D341Med (cell line): ENCODE data around the gene STIP1.
"Not testable (repeated sequence)": the region's sequence is repeated elsewhere in the genome, so short reads cannot be mapped to it uniquely, and the experiment has no call there.

Experiments used
- DNase-seq: peaks from one replicate; pipeline ENCODE4 v3.0.0; 2012; ENCODE audit warnings: low spot score

STIP1 gene

DNA sequence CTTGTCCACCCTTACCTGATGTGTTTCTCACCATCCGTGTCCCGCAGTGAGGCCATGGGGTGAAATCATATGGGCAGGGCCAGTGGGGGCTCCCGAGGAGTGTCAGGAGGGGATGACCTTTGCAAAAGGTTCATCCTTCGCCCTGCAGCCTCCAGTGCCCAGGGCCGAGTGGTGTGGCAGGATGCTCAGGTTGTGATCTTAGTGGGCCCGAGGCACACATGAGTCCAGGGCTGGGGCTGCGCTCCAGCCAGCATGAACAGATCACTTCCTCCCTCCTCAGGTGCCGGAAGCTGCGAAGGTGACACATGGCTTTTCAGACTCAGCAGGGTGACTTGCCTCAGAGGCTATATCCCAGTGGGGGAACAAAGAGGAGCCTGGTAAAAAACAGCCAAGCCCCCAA, 52.1 kb downstream of the STIP1 start:
- DNase-seq = no peak

DNA sequence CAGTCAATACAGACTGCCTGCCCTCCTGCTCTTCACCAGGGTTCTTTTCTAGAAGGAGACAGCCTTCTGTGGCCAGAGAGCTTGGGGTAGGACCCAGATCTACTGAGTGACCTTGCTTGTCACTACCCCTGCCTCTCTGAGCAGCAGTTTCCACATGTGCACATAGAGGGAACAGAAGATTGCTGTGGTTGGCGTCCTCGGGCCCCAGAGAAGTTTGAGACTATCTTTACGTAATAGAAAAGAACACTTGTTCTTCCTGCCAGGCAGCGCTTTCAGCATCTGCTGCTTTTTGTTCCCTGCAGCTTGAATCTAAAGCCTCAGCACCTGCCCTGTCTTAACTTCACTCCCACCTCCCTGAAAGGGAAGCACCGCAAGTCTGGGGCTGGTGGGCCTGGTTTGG, 53.0 kb downstream of the STIP1 start:
- DNase-seq = no peak

DNA sequence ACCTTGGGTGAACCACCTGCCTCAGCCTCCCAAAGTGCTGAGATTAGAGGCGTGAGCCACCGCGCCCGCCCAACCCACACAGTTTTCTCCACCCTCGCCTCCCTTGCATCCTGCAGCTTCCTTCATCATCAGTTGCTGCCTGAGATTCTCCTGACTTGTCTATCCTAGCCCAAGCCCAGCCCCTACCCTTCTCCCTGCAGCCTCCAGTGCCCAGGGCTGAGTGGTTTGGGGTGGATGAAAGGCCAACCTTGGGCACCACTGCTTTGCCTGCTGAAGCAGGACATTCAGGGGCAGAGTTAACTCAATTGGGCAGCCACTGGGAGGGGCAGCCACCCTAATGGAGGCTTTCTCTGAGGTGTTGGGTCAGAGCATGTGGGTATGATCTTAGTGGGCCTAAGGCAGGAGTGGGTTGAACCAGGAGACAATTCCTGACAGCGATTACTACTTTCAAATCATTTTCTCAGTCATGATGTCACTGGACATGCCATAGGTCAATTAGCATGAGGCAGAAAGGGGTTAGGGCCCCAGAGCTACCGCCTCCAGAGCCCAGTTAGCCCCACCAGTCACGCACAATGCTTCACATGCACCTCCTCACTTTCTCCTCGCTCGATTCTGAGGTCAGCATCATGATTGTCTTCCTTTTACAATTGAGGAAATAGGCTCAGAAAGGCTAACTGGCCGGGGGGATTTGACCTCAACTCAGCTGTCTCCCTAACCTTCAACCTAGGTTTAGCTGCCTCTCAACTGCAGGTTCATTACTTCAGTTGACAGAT, 53.9 kb downstream of the STIP1 start:
- no peak for DNase-seq

DNA sequence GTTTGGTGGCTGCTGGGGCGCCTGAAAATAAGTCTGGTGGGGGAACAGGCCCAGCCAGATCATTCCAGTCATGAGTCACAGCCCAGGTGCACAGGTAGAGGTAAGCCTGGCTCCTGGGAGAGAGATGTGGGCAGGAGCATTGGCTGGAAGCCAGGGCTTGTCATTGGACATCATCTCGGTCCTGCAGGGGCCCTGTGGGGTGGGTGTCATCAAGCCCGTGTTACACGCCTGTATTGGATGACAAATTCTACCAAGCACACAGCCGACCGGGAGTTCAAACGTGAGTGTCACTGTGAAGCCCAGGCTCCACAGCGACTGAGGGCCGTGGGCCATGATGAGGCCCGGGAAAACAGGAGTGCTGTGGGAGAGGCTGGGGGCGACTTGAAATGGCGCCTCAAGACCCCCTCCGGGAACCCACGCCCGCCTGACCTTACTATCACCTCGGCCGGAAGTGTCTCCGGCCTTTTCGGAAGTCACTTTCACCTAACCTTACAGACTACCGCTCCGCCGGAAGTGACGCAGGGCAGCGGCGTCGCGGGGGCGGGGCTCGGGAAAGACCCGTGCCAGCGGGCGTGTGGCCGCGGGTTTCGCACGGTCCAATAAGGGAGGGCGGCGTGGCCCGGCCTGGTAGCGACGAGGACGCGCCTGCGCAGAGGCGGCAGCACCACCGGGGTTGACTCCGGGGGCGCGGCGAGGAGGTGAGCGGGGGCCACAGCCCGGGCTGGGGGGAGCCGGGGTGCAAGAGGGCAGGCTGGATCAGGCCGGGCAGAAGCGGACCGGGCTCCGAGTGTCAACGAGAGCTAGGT, 54.7 kb downstream of the STIP1 start, which contains the start of gene FKBP2:
Gene FKBP2, plus strand, starts transcription at position 661 of the 806 bp plus-strand sequence. CDS start 1,293 bp downstream, outside the sequence.
- DNase-seq = peak; percentile 98

DNA sequence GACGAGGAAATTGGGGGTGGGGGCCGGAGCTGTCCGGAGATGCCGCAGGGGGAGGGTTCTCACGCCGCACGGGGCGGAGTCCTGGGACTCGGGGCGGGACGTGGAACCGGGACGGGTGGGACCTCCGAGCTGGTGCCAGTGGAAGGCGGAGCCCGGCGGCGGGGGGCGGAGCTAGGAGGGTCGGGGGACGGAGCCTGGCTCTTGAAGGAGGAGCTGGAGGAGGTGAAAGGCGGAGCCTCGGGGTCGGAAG, 55.2 kb downstream of the STIP1 start:
- DNase-seq = peak; percentile 94

DNA sequence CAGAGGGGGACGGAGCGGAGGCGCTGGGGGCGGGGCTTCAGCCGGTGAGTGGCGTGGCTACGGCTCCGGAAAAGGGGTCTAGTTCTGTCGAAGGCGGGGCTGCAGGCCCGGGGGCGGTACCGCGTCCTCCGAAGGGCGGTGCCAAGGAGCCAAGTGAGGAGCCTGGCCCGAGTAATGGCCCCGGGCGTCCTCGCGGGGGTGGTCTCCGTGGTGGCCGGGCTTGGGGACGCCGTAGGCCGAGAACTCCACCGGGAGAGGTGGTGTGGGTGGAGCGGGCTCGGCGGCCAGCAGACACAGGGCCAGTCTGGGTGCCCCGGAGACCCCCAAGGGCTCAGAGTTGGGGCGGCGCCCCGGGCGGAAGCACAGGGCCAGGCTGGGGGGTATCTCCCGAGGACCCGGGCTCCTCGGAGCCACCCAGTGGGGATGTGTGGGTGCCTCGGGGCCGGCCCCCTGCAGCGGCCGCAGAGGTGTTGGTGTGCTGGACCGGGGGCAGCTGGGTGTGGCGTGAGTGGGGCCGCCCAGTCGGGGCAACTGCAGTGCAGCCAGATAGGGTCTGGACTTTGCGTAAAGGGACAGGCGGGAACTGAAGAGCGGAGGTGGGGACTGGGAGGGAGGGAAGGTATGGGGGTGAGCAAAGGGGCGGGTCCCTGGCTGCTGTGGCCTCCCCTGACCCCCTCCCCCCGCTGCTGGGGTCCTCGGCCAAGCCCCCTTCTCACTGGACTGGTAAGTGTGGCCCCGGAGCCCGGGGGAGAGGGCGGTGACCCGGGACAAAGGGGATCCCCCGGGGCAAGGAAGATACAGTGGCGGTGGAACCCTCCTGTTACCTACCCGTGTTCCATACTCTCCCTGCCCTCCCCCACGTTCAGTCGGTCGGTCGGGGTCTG, 55.8 kb downstream of the STIP1 start:
- peak; percentile 50 for DNase-seq

DNA sequence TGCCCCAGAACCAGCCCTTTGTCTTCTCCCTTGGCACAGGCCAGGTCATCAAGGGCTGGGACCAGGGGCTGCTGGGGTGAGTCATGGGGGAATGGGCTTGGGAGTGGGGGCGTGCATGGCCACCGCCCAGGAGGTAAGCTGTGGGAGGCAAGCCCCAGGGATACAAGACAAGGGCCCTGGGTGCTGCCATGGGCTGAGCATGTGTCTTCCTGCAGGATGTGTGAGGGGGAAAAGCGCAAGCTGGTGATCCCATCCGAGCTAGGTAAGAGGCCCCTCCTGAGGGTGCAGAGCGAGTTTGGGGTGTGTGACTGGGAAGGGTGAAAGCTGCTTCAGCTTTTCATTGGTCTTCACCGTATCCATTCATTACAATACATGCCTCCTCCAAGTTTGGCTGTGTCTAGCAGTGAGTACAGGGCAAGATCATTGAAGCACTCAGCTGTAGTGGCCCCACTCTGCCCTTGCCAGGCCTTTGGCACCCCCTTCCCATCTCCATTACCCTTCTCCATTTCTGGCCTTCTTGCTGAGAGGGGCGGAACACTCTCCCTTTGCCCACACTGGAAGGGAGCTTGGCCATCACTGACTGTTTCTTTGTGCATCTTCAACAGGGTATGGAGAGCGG, 57.4 kb downstream of the STIP1 start:
- DNase-seq = no peak

DNA sequence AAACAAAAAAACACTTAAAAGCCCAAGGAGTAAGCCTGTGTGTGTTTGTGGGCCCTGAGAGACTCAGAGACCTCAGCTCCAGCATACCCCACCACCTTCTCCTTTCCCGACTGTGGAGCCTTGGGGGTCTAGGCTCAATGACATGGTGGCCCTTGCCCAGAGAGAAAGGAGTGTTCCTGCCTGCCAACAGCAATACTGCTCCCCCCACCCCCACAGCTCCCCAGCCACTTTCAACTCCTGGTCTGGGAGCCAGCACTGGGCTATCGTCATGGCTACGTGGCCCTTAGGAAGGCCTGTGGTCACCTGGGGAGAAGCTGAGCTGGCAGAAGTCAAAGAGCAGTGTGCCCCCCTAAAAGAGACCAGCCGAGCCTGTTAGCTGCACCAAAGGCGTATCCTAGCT, 58.1 kb downstream of the STIP1 start:
- DNase-seq = no peak

DNA sequence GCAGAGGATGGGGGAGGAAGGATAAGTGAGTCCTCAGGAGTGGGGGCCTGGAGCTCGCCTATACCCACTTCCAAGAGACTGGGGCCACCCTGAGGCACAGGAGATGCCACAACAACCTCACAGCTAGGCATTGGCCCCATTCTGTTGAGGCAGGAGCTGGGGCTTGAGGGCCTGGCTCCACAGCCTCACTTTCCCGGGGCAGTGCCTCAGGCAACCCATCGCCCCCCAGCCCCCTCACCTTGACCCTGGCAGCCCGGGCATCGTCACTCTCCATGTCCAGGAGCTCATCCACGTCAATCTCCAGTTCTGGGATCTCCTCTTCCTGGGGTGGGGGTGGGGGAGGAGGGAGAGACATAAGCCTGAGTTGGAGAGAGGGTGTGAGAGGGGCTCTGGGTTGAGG, 59.0 kb downstream of the STIP1 start:
- no peak for DNase-seq

DNA sequence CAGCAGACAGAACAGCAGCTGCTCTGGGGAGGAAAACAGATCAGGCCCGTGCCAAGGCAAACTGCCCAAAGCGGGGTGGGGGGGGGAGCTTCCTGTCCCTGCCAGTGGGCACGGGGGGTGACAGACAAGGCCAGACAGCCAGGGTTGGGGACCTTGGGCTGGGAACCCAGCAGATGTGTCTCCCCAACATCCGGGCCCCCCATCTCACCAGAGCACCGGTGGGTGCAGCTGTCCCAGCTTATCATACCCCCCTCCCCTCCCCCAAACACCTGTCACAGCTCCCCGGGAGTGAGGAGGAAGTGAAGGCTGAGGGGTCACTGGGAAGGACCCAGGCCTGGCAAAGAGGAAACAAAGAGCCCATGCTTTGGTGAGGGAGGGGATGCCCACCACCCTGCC, 59.4 kb downstream of the STIP1 start:
- no peak for DNase-seq

DNA sequence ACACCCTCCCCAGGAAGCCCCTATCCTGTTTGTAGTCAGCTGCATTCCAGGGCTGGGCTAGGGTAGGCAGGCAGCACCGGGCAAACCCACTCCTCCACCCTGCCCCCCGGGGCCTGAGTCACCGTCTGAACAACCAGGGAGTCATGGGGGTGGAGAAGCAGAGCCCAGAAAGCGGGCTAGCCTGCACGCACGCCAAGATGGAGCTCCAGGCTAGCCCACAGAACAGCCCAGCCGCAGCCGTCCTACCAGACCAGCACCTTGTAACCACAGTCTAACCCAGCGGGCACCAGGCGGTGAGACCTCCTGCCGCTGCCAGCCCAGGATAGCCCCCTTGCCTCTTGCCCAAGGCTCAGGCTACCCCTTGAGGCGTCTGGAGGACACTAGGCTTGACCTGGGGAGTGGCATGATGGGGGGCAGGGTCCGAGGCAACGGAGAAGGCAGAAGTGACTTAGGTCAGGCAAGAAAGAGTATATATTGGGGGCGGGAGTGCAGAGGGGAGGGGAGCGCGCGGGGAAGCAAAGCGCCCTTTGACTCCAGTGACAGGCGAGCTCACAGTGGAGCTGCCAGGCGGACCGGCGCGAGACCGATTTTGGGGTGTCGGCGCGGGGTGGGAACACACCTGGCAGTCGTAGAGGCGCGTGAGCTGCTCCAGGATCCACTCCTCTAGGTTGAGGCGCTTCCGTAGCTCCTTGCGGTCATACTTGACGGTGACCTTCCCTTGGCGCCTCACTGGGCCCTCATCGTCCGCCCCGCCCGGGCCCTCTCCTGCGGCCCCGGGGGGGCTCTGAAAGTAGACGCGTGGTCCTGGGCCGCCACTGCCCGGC, 60.0 kb downstream of the STIP1 start:
- DNase-seq = no peak

DNA sequence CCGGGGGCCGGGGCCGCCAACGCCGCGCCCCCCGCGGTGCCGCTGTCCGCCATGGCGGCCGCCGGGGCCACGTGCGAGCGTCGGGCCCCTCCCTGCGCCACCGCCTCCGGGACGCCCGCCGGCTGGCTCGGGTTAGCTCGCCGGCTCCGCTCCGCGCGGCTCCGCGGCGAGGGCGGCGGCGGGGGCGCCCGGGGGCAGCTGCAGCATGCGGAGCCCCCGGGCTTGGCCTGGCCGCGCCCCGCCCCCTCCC, 60.6 kb downstream of the STIP1 start:
- DNase-seq = not testable (repeated sequence)

DNA sequence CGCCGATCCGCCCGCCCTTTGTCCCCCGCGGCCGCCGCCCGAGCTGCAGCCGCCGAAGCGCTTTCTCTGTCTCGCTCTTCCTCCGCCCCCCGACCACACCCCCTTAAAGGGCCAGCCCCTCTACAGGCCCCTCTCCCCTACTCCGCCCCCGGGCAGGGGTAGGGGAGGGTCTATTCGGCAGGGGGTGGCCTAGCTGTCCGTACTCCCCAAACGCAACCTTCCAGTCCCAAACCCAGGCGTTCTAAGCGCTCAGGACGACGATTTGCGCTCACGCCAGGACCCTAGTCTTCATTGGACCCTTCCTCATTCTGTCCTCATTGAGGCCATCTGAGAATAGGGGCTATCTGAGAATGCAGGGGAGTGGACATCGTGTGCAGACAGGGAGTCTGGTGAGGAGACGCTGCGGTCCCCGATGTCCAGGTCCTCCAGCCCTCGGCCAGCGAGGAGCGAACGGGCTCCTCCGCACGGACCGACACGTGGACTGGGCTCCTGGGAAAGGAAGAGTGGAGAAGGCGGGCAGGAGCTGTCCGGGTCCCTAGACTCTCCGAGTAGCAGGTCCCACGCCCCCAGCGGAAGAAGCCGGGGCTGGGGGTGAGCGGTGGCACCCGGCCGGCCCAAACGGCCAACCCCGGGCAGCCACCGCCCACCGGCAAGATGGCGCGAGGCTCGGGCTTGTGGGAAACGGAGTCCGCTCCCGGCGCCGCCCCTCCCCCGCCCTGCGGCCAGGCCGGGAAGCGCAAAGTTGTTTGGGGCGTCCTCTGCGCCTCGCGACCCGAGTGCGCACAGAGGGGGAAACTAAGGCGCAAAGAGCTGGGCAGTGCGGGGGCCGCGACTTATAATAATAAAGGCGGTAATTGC, 61.1 kb downstream of the STIP1 start, which contains the start of gene PPP1R14B:
Gene PPP1R14B, minus strand, starts transcription at position 73 of the 858 bp plus-strand sequence. CDS start 270 bp downstream, outside the sequence.
- peak; percentile 90 for DNase-seq

DNA sequence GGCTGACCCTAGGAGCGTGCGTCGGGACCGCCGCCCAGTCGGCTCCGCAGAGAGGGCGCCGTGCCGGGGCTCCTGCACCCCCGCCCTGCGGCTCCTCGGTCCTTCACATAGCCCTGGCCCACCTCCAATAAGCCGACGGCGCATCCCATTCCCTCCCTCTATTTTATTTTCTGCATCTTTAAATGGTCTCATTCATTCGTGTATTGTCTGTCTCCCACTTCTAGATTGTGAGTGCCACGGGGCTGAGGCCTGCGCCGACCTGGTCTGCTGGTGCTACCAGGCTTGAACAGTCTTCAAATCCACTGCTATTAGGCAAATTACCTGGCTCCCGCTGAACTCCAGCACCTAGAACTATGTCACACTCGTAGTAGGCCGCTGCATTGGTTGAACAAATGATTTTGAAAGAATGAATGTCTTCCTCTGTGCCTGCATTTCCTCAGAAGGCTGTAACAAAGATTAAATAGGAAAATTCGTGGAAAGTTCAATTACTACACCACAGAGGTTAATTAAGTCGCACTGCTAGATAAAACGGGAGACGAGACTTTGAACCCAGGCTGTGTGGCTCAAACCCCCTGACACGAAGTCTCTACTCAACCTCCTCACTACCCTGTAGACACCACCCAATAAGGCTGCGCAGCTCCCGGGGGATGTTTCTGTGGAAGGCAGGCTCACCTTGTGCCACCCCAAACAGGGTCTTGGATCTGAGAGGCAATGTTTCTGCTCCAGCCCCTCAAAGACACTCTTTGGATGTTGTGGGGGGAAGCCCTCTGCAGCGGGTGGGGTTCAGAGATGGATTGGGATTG, 62.0 kb downstream of the STIP1 start:
- DNase-seq = no peak

DNA sequence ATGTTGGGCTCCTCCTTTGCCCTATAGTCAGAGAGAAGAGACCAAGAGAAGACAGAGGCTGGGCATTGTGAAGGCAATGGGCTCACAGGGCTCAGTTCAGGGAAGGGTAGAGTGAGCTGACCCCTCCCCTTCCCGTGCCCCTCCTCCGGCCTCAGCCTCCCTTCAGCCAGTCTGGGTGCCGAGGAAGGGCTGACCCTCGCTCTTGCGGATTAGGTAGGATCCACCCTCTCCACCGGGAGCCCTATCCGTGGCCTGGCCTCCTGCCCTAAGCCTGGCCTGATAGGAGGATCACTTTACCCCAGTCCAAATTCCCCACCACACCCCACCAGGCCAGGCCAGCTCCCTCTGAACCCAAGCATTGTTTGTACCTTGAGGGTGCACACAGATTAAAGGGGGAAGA, 62.6 kb downstream of the STIP1 start:
- no peak for DNase-seq

DNA sequence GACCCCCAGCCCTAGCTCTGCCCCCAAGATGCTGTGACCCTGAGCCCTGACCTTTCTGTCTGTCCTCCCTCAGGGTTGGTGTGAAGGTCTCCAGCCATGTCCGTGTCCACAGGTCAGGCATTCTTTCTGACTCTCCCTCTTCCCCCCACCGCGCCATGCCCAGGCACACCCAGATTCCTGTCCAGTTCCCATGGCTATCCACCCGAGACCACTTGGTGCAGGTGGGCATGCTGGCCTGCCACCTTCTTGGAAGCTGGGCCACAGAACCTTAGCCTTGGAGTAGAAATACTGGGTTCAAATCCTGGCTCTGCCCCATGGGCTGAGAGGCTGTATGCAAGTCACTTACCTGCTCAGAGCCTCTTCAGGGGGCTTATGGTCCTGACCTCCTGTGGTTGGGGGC, 63.1 kb downstream of the STIP1 start:
- DNase-seq = no peak

DNA sequence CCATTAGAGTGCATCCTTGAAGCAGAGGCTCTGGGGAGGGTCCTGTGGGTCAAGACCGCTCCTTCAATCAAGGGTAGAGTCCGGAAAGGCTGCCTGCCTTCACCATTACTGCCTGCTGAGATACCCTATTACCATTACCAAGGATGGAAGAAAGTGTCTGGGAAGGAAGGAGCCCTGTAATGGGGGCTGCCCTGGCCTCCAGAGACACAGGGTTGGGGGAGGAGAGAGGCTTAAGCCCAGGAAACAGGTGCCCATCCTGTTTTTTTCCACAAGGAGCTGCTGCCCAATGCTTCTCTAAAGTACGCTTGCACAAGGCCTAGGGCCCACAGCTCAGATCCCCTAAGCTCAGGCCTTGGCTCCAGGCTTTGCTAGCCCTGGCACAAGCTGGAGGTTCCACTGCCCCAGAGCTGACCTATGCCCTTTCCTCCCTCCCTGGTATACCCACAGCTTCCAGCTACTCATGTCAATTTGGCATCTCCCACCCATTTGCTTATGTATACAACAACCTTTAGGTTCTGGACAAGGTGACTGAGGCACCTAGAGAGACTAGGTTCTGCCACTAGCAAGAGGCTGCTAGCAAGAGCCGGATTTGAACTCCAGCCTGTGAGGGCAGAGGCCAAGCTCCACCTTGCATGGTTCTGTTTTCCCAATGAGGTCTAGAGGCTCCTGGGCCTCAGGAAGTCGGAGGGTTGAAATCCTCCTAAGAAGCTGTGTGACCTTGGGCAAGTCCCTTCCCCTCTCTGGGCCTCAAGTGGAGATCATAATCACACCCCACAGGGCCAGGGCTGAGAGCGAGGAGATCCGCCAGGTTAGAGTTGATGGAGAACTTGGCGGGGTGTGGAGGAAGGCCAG, 63.8 kb downstream of the STIP1 start:
- DNase-seq = no peak

DNA sequence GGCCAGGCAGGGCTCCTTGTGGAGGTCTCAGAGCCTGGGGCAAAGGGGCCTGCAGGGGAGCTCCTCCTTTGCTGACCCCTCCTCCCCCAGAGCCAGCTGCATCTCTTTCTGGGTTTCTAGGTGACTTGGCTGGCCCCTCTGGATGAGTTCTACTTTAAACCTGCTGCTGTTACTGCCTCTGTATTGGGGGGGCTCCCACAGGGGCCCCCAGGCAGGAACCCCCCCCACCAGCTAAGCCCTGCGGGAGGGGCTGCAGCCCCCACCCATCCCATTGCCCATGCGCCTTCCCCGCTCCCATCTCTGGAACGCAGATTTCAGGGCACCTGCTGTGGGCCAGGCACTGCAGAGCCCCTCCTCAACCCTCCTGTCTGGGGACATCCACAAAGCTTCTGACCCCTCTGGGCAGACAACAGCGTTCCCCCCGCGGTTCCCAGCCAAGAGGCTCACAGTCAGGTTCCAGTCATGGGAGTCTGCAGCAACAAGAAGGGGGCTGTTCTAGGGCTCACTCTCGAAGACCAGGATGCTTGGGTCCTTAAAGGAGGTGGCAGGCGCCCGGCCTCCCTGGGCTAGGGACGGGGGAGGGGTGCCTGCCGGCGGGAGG, 64.5 kb downstream of the STIP1 start:
- DNase-seq = peak; percentile 67
